Stimulated activated CD8-positive, alpha-beta memory T cell treated with anti-CD3 and anti-CD28 coated beads, Interleukin-2, amount 100 ng/mL, for 48 hours (primary cell): ENCODE results near the gene CLCNKB.
A peak's percentile ranks its signal among the peaks of the same experiment; 100 is the strongest.
"Not testable (repeated sequence)": the region's sequence is repeated elsewhere in the genome, so short reads cannot be mapped to it uniquely, and the experiment has no call there.

Experiments
- DNase-seq, 2 donors: peaks; one replicate each; pipeline ENCODE4 v3.0.0-alpha.2; 2020; ENCODE audit warnings: low read depth in 2 of 2

The CLCNKB gene

DNA sequence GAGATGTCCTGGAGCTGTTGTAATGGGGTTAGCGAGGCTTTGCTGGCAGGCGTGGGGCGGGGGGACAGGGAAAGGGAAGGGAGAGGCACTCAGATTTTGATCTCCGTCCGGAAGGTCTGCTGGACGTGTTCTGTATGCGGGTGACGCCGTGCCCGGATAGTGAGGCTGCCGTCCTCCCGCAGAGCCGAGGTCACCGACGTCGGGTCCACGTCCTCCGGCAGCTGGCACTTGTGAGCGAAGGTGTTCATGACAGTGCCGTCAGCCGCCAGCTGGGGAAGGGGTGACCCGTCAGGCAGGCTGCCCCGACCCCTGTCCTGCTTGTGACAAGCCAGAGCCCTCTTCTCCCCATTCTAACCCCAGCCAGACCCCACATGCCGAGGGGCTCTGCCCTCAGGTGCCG, 28.1 kb upstream of the CLCNKB start:
- DNase-seq, result no peak

GRCh38 chr1:16015960-16016901, 27.4 kb upstream of the CLCNKB start:
- no peak for DNase-seq

DNA sequence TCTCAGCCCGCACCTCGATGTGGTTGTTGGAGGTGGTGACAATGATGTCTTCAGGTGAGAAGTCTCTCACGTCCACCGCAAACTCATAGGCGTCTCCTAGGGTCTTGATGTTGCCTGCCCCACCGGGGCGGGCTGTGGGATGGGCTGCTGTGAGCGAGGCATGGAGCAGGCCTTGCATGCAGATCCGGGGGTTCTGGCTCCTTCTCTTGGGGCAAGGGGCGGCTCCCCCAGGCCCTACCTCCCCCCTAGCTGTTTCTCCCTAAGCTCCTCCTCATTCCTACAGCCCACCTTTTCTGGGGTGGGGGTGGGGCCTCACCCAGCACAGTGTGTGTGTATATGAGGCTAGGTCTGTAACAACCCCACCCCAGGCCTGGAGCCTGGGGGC, 26.5 kb upstream of the CLCNKB start:
- no peak for DNase-seq

DNA sequence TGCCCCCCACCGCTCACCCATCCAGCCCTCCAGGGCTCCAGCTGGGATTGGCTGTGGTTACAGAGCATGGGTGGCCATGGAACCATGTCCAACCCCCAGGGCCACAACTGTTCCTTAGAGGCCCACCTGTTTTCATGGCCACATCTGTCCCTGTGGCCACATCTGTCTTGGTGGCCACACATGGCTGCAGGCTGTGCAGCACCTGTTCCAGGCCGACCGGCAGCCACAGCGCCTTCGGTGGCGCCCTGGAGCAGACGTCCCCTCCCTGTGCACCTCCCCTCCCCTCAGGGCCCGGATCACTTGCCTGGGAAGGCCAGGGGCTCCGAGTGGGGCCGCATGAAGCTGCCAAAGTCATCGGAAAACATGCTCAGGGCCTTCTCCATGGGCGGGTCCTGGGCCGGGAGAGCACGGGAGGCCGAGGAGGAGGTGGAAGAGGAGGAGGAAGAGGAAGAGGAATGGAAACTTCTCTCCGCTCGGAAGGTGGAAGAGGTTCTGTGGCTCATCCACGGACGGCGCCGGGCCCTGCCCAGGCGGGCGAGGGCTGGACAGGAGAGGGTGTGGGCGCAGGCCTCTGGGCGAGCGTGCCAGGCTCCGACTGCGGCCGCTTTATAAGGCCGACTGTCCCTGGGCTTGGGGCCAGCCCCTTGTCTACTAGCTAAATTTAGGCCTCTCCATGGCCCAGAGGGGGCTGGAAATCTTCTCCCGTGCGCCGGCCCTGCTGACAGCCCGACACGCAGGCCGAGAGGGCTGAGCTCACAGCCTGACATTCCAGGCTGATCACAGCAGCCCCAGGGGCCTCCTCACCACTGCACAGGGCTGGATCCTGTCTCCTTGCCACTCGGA, 25.9 kb upstream of the CLCNKB start, which contains the start of gene HSPB7:
HSPB7 (minus strand) TSS at position 583 of the 843 bp plus-strand sequence; CDS start at position 503, 80 bp downstream.
- no peak for DNase-seq

DNA sequence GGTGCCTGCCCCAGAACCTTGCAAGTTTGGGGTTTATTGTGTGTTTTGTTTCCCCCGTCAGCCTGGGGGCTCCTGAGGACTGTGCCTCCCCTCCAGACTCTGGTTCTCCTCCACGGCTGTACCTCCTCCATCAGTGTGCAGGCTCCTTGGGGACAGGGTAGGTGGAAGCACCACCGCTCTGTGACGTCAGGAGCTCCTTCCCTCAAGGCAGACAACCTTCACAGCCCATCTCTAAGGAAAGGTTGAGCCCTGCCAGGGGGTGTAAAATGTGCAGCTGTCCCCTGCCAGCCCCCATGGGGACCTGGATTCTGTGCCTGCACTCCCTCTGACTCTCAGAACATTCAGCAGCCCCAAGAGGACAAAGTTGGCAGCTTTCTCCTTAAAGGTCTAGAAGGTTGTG, 25.3 kb upstream of the CLCNKB start:
- DNase-seq, result no peak

DNA sequence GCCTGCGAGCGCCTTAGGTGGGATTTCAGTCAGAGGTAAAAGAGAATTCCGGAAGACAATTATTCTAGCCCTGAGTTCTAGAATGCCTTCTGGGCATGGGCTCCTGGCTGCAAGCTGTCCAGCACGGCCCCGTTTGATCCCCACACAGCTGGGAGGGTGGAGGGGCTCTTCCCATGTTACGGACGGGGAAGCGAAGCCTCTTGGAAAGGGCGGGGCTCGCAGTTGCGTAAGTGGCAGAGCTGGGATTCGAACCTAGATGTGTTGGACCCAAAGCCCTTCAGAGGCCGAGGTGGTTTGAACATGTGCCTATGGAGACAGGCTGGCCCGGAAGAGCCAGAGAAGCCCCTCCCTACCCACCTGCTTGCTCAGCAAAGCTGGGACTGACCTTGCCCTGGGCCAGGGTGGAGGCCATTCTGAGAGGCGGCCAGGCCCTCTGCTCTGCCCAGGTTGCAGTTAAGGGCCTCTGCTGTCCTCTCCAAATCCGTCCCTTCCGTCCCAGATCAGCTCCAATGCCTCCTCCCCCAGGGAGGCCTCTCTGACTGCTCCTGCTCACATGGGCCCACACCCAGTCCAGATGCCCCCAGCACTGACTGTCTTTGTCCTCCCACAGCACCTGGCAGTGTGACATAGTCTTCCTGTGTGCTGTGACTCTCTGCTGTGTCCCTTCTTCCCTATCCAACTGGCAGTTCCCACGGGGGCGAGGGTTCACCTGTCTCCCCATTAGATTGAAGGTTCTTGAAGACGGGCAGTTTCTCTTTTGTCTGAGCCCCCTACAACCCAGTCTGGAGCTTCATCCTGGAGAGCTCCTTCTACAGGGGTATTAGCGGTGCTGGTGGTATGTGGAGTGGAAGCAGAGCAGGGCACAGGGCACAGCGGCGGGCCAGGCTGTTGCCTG, 24.6 kb upstream of the CLCNKB start:
- DNase-seq, result no peak

DNA sequence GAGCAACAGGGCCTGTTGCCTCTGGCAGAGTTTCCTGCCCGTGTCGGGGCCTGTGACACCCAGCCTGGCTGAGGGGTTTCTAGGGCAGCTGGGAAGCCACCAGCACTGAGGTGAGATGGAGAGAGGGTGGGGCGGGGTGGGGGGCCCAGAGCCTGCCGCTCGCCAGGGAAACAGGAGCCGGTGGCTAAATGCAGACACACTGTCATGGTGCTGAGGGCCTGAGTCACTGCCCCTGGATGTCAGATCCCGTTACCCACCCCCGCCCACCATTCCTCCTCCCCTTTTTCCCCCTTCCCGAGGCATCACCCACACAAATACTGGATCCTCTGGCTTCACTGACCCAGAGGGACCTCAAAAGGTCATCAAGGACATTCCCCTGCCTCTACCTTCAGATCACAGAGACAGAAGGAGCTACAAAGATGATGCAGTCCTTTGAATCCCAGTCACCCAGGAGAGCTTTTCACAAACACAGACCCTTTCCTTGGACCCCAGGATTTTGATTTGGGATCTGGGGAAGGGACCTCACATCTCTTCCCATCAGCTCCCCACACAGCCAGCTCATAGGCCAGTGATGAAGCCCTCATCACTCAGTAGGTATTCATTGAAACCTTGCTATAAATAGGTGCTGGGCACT, 23.8 kb upstream of the CLCNKB start:
- no peak for DNase-seq

DNA sequence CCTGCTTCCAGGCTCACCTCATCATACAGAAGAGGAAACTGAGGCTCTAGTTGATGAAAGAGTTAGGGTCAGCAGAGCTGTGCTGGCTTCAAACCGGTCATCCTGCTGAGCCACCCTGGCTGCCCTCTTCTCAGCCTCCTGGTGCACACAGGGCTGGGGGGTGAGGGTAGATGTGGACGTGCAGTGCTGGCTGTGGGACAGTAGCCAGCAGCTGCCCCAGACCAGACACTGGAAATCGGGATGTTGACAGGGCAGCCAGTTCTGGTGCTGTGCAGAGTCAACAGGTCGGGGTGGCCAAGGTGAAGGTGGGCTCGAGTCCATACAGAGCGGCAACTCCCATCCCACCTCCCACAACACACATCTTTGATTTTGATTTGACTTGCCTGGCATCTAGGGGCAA, 23.3 kb upstream of the CLCNKB start:
- no peak for DNase-seq

- DNase-seq, result not testable (repeated sequence)
Measured at GRCh38 chr1:16020878-16021277, 22.7 kb upstream of the CLCNKB start.

DNA sequence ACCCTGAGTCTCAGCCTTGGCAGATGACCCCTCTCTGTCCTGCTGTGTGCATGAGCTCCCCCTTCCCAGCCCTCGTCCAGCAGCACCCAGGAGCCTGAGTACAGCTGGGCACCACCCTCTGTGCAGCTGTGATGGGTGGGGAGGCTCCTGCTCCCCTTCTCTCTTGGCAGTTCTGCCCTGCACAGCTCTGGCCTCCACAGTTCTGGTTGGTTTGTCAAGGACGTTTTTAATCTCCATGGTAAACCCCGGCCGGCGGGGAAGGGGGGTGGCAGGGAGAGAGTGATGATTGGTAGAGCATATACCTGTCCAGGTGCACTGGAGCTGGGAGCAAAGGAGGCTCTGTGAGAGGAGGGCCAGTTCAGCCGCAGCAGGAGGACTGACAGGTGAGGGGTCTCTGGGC, 21.9 kb upstream of the CLCNKB start, which contains the start of gene CLCNKA:
CLCNKA (plus strand) TSS at position 356 of the 400 bp plus-strand sequence. CDS start 584 bp downstream, outside the sequence.
- no peak for DNase-seq

- DNase-seq, result no peak
Measured at GRCh38 chr1:16022393-16022792, 21.2 kb upstream of the CLCNKB start.

DNA sequence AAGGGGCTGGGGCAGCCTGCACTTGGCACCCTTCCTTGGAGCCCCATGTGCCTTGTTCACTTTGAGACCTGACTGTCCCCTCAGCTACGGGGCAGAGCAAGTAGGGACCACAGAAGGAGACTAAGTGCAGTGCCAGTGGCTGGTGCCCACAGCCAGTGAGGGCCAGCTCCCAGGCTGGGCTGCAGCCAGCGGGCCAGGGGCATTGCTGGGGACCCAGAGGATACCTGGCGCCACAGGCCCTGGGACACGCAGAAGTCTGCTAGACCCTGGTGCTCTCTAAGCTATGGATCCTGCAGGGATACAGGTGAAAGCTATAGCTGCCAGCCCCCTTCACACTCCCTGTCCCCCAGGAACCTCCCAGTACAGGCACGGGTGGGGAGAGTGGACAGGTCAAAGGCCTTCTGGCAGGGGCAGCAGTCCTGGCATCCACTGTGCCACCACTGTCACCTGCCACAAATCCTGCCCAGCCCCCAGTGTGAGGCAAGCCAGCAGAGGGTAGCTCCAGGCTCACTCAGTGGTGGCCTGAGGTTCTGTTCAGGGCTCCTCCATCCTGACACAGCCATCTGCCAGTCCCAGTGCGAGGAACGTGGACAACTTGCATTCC, 20.4 kb upstream of the CLCNKB start:
- no peak for DNase-seq

DNA sequence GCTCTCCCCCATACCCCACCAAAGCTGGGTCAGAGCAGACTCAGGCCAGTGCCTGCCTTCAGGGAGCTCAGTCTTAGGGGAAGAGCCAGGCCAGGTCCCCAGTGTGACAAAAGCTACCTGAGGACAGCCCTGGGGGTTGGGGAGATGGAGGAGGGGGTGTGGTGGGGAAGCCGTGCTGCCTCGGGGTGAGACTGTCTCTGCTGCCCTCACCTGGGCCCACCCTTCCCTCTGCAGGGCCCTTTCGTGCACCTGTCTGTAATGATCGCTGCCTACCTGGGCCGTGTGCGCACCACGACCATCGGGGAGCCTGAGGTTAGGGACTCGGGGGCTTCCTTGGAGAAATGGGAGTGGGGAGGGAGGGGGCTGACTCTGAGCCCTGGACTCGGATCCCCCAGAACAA, 17.3 kb upstream of the CLCNKB start:
- DNase-seq, result not testable (repeated sequence)

GRCh38 chr1:16026723-16027484, 16.7 kb upstream of the CLCNKB start:
- DNase-seq, result no peak

GRCh38 chr1:16028237-16029002, 15.2 kb upstream of the CLCNKB start:
- no peak for DNase-seq

GRCh38 chr1:16029003-16029268, 14.6 kb upstream of the CLCNKB start:
- DNase-seq, result not testable (repeated sequence)

- no peak for DNase-seq
Measured at GRCh38 chr1:16029288-16029687, 14.3 kb upstream of the CLCNKB start.

DNA sequence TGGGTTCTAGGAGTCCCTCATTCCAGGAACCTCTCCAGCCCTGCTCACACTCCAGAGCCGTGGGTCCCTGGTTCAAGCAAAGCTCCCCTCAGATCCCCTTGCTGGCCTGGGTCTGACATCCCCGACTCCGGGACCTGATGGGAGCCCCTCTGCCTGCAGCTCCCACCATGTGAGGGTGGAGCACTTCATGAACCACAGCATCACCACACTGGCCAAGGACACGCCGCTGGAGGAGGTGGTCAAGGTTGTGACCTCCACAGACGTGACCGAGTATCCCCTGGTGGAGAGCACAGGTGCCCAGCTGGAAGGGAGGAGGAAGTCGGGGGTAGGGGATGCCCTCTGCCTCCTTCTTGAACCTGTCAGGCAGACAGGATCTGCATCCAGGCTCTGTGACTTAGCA, 12.0 kb upstream of the CLCNKB start:
- no peak for DNase-seq

GRCh38 chr1:16032388-16033102, 11.0 kb upstream of the CLCNKB start:
- peak; percentile 58 to 60 for DNase-seq
